Prostate gland (tissue), 2 donors: ENCODE data around the gene CCNI.

Source experiments
- CTCF ChIP-seq, 4 experiments: fragments of 200-600 bp in 2 of 4; fragments of 450-650 bp in 2 of 4; sonication (generic) in 2 of 4; IDR thresholded peaks; 1 replicate in 3 of 4; 2 replicates in 1 of 4; pipeline ENCODE4 v1.5.1; 2016 to 2019; ENCODE audit warnings: antibody characterized with exemption in 4 of 4, mild to moderate bottlenecking in 2 of 4, moderate library complexity in 2 of 4
- POLR2A ChIP-seq: fragments of 450-650 bp; IDR thresholded peaks from one replicate; pipeline ENCODE4 v1.6.1; 2016; ENCODE audit warnings: antibody characterized with exemption, mild to moderate bottlenecking
- POLR2AphosphoS5 ChIP-seq: sonication (generic); formaldehyde crosslinking; IDR thresholded peaks from one replicate; pipeline ENCODE4 v1.6.1; 2017; ENCODE audit warnings: antibody characterized with exemption

- no peak for TF ChIP-seq CTCF (IDR thresholded peaks at IDR 0.05)
- peak; percentile 50 for TF ChIP-seq POLR2AphosphoS5
- no peak for TF ChIP-seq POLR2A
These were observed 34.9 kb upstream of the CCNI start for GRCh38 chr4:77110730-77111129.
